Fibroblast of pulmonary artery (primary cell): Measurements from ENCODE around the gene CRTC3.

Source experiments
- DNase-seq: peaks from one replicate; pipeline ENCODE4 v3.0.0-alpha.2; 2010; ENCODE audit warnings: low read depth
- H3K4me3 ChIP-seq: replicated peaks from 2 replicates; pipeline ENCODE4 v1.5.1; 2011; ENCODE audit warnings: low read depth, mild to moderate bottlenecking, control low read depth, low read length, moderate library complexity
- CTCF ChIP-seq: IDR thresholded peaks from 2 replicates; pipeline ENCODE4 v1.5.1; 2011; ENCODE audit warnings: mild to moderate bottlenecking, control low read depth, low read length, inconsistent platforms; ENCODE audit errors: missing control alignments

The CRTC3 gene

DNA sequence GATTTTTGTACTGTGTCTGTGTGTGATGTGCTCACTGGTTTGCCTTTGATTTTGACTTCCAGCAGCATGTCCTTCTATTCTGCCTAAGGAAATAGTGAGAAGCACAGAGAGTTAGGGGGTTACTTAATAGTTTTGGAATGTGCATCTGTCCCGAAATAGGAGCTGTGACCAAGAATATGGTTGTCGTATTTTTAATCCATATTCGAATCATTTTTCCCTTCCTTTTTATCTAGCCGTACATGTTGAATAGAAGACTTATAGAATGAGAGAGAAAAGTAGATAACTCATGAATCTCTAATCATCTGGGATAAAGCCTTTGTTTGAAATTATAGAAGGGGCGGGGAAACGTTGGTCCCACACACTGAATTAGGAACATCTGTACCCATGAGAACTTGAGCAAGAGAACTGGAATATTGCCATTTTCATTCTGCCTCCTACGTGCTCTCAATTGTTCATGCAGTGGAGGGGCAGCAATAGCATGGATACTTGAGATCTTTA lies 23.6 kb downstream of the CRTC3 start:
- TF ChIP-seq CTCF, result no peak
- DNase-seq, result peak; percentile 94
- H3K4me3 ChIP-seq, result peak overlapping the region; percentile 13

DNA sequence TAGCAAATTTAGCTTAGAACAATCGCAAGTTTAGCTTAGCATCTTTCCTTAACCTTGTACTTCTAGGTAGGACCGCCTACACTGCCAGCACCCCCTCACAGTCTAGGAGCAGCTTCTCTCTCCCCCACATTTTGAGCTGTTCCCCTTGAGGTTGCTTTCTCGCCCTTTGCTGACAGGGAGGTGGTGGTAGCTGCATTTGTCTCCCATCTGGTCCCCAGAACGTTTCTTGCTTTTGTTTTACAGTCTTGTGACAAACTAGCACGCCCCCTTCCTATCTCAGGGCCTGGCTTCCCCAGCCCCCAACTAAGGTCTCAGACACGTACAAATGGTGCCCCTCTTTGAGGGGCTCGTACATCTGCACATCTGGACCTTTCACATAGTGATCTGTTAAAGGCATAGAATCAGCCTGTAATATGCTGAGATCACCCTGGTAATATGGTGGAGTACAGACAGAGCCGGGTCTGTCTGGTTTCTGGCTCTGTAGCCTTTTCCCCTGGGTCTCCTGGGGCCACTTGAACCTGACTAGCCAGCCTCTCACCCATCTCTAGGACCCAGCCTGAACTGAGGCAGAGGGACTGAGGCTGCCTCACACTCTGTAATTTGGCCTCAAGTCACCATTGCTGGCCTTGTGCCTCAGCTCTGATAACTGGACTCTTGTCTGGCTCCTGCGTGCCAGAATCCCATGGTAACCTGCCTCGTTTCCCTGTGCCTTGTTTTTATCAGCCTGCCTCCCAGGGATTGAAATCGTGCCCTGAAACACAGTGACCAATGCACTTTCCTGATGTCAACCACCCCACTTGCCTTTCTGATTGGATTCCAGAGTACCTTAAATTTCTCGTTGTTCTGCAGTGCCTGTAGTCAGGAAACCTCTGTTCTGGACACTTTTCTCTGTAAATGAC lies 27.7 kb downstream of the CRTC3 start:
- H3K4me3 ChIP-seq, result no peak overlapping the region
- peak; percentile 93 for DNase-seq
- no peak for TF ChIP-seq CTCF

- no peak overlapping the region for H3K4me3 ChIP-seq
- TF ChIP-seq CTCF, result no peak
- no peak for DNase-seq
Measured at GRCh38 chr15:90558171-90558573, 28.4 kb downstream of the CRTC3 start.

DNA sequence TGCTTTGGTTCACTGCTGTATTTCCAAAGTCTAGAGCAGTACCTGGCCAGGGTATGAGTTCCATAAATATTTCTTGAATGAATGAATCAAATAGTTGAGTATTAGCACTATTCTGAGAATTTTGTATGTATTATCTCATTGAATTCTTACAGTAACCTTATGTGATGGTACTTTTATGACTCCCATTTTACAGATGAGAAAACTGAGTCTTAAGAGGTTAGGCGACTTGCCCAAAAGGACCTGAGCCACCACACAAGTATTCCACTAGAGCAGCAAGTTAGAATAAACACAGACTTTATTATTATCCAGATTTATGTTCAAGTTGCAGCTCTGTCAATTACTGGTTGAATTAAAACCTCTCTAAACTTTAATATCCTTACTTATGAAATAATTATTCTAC lies 29.4 kb downstream of the CRTC3 start:
- no peak for TF ChIP-seq CTCF
- DNase-seq, result no peak
- no peak overlapping the region for H3K4me3 ChIP-seq

DNA sequence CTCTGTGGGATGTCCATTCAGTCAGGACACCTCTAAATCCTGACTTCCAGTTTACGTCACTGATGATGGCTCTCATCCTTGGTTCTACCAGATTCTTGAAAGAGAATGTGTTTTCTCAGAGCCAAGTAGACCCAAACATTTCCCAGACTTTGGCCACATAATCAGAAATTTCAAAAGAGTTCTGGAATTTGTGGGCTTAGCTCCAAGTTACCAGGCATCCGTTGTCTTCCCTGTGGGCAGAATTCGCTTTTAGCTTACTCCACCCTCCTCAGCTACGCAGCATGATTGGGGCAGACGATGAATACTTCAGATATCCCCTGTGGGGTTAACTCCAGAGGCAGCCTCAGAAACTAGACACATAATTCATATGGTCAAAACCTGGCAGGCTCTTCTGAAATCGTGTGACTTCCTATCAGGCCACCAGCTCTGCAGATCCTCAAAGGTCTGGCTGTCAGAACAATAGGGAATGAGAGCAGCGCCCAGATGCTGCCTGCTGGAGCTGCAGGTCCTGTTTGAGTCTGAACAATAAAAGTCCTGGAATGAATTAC lies 30.6 kb downstream of the CRTC3 start:
- TF ChIP-seq CTCF, result no peak
- no peak overlapping the region for H3K4me3 ChIP-seq
- DNase-seq, result peak; percentile 99

- no peak for TF ChIP-seq CTCF
- DNase-seq, result peak; percentile 70
- no peak overlapping the region for H3K4me3 ChIP-seq
Measured at GRCh38 chr15:90561344-90562244, 31.9 kb downstream of the CRTC3 start.
